GM23338 (cell line): Measurements from ENCODE around the gene LYVE1.

Experiments
- CREB1 ChIP-seq: fragments of 250-450 bp; sonication (Bioruptor Pico); IDR thresholded peaks from 2 replicates; pipeline ENCODE4 v1.5.0; 2020; ENCODE audit warnings: low read depth, mild to moderate bottlenecking, moderate library complexity
- EZH2 ChIP-seq: fragments of 200-600 bp; sonication (generic); IDR thresholded peaks from one replicate; pipeline ENCODE4 v1.8.0; 2017; ENCODE audit warnings: antibody characterized with exemption, mild to moderate bottlenecking, low read depth; ENCODE audit not compliant: unreplicated experiment
- EZH2phosphoT487 ChIP-seq: fragments of 200-600 bp; sonication (generic); IDR thresholded peaks from one replicate; pipeline ENCODE4 v1.8.1; 2018; ENCODE audit warnings: antibody characterized with exemption; ENCODE audit not compliant: unreplicated experiment
- POLR2AphosphoS5 ChIP-seq: IDR thresholded peaks from 2 replicates; pipeline ENCODE4 v1.6.1; 2016; ENCODE audit warnings: antibody characterized with exemption, low read depth
- REST ChIP-seq: IDR thresholded peaks from one replicate; pipeline ENCODE4 v1.6.1; 2018; ENCODE audit warnings: antibody characterized with exemption; ENCODE audit not compliant: unreplicated experiment
- ZNF114 ChIP-seq: fragments of 250-450 bp; sonication (Bioruptor Pico); IDR thresholded peaks from 2 replicates; pipeline ENCODE4 v1.5.0; 2020; ENCODE audit warnings: mild to moderate bottlenecking, moderate library complexity
- TF ChIP-seq, protein P1 (sequence below), 2 experiments: fragments of 200-600 bp in 1 of 2; sonication (generic) in 1 of 2; conservative IDR thresholded peaks; 2 replicates each; pipeline versions ENCODE4 v1.5.1 to v1.6.1; 2016 to 2017; ENCODE audit warnings: antibody characterized with exemption in 2 of 2, low read depth in 2 of 2, mild to moderate bottlenecking in 2 of 2, moderate library complexity in 1 of 2
- TF ChIP-seq, protein P2 (sequence below): IDR thresholded peaks from 2 replicates; pipeline ENCODE4 v1.6.1; 2016; ENCODE audit warnings: antibody characterized with exemption

- TF ChIP-seq EZH2, result no peak
- TF ChIP-seq, protein P1, sequence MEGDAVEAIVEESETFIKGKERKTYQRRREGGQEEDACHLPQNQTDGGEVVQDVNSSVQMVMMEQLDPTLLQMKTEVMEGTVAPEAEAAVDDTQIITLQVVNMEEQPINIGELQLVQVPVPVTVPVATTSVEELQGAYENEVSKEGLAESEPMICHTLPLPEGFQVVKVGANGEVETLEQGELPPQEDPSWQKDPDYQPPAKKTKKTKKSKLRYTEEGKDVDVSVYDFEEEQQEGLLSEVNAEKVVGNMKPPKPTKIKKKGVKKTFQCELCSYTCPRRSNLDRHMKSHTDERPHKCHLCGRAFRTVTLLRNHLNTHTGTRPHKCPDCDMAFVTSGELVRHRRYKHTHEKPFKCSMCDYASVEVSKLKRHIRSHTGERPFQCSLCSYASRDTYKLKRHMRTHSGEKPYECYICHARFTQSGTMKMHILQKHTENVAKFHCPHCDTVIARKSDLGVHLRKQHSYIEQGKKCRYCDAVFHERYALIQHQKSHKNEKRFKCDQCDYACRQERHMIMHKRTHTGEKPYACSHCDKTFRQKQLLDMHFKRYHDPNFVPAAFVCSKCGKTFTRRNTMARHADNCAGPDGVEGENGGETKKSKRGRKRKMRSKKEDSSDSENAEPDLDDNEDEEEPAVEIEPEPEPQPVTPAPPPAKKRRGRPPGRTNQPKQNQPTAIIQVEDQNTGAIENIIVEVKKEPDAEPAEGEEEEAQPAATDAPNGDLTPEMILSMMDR (conservative IDR thresholded peaks at IDR 0.05; ENCODE audit: low read depth in 2 of 2), result no peak
- TF ChIP-seq POLR2AphosphoS5, result no peak
- TF ChIP-seq CREB1, result no peak
- no peak for TF ChIP-seq REST
- TF ChIP-seq ZNF114 (CRISPR knock-in tag), result no peak
- no peak for TF ChIP-seq EZH2phosphoT487
- TF ChIP-seq, protein P2, sequence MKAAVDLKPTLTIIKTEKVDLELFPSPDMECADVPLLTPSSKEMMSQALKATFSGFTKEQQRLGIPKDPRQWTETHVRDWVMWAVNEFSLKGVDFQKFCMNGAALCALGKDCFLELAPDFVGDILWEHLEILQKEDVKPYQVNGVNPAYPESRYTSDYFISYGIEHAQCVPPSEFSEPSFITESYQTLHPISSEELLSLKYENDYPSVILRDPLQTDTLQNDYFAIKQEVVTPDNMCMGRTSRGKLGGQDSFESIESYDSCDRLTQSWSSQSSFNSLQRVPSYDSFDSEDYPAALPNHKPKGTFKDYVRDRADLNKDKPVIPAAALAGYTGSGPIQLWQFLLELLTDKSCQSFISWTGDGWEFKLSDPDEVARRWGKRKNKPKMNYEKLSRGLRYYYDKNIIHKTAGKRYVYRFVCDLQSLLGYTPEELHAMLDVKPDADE, result no peak
Observed at GRCh38 chr11:10564030-10564429, 4.4 kb downstream of the LYVE1 start.
